ENCODE results near the gene DUS3L.

GRCh38 chr19:5775668-5776309, 15.2 kb downstream of the DUS3L start:
- TF ChIP-seq TAF1 (IDR thresholded peaks at IDR 0.05; ENCODE audit: borderline replicate concordance, insufficient read depth, low read length), result no peak
- no peak for TF ChIP-seq POLR2AphosphoS5 (IDR thresholded peaks at IDR 0.05; ENCODE audit: low read depth, low read length)
